GM19238 (cell line): Measurements from ENCODE around the gene CLEC7A.

ENCODE experiments used
- DNase-seq: peaks from one replicate; pipeline ENCODE4 v3.0.0; 2011; ENCODE audit warnings: low spot score; ENCODE audit not compliant: insufficient read length

CLEC7A gene

DNA sequence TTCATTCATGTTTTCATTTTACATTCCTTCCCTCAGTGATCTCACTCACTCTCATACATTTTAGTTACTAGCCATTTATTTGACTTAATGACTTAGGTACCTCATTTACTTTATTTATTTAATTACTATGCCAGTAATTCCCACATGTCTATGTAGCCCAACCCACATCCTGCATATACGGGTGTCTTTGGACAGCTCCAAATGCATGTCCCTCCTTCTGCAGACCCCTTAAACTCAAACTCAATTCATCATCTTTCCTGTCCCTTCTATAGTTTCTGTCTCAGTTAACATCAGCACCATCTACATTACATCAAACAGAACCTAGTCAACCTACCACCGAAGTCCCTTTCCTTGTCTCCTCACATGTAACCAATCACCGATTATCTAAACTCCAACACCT is 34.0 kb downstream of the CLEC7A start:
- no peak for DNase-seq

DNA sequence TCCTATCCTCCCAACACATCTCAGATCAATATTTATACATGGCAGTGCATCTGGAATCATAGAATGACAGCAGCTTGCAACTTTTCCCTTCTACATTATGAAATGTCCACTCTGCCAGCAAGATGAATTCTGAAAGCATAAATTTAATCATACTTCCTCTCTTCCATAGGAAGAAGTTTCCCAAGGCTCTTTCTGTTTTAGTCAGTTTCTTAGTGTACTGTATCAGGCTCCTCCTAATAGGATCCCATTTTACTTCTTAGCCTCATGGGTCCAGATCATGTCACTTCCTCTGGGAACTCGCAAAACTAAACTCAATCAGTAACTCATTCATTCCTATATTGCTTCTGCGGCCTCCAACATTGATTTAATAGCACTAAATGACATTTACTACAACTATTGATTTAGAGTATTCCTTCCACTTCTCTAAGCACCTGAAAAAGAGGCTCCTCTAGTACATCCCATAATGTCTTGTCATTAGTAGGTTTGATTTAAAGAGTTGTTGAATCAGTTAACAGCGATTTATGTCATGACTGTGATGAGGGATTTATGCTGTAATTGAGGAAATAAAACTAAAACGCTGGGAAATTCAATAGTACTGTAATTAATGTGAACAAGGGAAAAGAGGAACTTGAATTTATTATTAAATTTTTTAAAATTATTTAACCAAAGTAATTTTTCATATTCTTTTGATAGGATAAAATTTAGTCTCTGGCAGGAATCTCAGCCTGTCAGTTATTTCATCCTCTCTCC is 35.2 kb downstream of the CLEC7A start:
- DNase-seq = no peak

DNA sequence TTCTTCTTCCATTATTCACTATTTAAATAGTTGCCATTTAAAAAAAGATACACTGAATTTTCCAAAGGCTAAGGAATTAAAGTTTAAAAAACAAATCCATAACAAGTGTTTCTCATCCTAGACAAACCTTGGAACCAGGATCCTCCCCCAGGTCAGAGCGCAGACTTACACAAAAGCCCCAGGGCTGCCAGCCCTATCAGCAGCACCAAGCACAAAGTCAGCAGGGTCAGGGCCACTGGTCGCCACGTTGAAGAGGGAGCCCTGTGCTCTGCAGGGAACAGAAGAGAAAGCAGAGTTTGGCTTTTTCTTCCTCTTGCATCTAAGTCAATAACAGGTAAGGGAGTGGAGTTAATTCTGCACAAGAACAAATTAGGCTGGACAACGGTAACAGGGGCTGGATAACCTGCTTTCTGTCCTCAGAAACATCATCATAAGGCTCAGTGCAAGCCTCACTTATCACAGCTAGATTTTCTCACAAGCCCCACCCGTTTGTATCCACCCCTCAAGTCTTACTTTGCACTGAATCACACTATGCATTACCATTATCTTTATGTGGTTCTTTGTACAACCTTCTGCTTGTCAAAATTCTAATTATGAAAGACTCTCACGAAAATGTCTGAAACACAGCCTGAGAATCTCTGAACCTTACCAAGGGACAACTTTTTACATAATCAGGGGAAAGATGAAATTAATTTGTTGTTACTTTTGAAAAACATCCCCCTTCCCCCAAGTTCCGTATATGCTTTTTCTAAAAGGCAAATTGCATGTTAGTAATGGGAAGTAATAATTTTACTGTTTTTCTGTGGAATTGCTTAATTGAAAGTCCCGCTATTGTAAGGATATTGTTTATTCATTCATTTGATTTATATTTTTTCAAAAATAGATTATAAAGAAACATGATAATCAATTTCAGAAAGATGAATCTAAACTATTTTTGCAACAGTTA is 40.8 kb downstream of the CLEC7A start:
- no peak for DNase-seq

DNA sequence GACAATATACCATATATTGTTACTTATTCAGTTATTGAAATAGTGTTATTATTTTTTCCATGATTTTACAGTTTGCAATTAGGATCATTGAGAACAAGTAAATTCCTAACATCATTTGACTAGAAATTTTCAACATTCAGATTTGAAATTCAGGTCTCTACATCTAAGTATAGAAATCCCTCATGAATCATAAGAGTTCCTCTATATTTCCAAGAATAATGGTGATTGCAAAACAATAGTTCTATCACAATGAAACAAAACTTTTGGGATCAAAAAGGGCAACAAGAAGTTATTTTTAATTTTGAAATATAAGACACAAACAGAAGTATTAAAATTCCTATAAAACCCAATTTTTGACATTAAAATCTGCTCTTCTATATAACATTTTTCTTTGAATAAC is 42.0 kb downstream of the CLEC7A start:
- no peak for DNase-seq

DNA sequence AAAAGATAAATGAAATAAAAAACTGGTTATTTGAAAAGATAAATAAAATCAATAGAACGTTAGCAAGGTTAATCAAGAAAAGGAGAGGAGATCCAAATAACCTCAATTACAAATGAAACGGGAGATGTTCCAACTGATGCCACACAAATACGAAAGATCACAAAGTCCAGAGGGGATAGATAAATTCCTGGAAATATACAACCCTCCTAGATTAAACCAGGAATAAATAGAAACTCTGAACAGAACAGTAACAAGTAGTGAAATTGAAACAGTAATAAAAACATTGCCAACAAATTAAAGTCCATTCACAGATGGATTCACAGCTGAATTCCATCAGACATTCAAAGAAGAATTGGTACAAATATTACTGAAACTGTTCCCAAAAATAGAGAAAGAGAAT is 43.6 kb downstream of the CLEC7A start:
- DNase-seq = no peak

DNA sequence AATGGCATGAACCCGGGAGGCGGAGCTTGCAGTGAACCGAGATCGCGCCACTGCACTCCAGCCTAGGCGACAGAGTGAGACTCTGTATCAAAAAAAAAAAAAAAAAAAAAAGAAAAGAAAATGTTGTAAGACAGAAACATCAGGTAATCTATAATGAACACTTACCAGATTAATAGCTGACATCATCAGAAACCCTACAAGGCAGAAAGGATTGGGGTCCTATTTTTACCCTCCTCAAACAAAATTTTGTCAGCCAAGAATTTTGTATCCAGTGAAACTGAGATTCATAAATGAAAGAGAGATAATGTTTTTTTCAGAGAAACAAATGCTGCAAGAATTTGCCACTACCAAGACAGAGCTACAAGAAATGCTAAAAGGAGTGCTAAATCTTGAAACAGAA is 45.3 kb downstream of the CLEC7A start:
- DNase-seq = no peak

DNA sequence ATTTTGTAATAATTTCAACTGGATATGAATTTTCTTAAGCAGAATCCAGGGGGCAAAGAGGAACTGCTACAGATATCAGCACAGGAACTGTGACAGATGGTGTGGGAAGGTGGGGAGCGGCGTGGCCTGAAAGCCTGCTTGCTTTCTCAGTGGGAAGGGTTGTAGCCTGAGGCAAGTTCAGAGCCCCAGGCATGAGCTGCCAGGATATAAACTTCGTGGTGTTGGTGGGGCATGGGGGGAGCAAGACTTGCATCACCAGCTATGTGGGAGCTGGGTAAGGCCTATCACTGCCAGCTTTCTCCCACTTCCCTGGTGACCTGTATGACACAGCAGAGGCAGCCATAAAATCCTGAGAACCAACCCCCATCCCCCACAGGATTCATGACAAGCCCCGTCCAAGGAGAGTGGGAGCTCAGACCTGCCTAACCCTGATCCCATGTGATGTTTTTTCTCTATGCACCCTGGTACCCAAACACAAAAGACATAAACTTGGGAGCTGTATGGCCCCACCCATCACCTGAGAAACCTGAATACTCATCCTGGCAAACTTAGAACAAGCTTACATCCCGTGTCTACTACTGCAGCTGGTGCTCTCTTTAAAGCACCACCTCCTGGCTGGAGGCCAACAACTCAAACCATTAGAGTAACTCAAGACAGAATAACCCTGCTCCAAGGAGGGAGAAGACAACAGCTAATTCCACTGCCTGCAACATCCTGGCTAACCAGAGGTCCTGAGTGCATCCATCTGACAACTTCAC is 47.7 kb downstream of the CLEC7A start:
- no peak for DNase-seq

DNA sequence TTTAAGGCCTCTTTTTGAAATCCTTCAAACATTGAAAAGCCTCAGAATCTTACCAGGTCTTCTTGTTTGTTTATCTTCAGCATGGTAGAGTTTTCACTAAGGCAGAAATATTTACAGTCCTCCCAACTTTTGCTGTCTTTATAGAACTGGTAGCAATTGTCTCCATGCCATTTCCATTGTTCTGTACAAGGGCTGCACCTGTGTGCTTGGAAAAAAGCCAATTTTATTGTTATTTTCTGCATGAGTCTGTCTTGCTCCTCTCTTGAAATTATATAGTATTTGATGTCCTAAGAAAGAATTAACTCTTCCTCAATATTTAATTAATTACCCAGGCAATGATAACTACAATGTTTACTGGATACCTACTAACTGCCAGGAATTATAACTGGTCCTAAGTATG is 54.5 kb downstream of the CLEC7A start:
- DNase-seq = no peak

DNA sequence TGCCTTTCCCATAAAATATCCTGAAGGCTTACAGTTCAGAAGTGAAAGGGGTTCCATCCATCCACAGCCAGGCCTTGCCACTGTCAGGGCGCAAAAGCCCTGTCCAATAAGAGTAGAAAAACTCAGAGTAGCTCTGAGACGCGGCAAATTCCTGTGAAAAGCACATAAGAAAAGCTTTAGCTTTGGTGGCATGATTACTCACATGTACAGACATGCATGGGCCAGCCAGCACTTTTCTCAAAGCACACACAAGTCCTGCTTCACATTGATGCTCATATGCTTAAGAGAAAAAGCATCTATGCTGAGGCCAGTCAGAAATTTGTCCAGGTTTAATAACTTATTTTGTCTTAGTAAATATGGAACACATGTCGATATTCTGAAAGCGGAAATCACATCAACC is 56.7 kb downstream of the CLEC7A start:
- DNase-seq = no peak

DNA sequence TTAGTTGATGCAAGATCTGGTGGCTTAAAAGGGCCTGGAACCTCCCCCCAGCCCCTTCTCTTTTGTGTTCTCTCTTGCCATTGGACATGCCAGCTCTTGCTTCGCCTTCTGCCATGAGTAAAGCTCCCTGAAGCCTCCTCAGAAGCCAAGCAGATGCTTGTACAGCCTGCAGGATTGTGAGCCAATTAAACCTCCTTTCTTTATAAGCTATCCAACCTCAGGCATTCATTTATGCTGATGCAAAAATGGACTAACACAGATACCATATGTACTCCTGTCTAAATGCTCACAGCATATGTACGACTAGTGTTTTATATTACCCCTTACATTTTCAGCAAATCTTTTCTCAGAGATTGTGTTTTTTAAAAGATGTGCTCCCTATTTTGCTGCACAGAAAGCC is 57.9 kb downstream of the CLEC7A start:
- no peak for DNase-seq

DNA sequence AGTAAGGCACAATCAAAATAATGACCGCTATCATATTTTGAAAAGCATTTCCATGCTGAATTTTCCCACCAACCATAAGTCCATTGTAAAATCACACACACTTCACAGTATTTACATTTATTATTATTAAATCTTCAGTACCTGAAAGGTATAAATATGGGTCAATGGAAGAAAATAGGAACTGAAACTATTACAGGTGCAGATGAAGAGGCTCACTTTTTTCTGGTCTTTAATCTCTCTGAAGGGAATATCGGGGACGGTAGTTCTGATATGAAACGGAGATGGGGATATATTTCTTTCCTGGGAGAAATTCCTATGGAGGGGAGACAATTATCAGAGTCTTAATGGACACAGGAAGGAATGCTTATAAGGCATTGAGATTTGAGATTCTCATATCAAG is 59.6 kb downstream of the CLEC7A start:
- DNase-seq = no peak

DNA sequence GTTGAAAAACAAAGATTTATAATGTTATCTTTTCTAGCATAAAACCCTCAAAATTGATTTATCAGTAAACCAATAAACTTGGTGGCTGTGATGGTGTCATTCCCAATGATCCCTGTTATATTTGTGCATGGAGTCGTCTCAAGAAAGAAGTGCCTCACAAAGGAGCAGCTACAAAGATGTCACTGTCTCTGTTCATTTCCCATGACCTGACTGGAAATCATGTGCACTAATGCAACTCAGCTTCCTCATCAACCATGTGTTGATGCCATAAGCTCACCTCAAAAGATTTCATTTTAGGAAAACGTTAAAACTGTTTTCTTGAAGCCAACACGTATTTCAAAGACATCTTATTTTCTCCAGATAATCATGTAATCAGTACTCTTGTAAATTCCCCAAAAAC is 60.0 kb downstream of the CLEC7A start:
- no peak for DNase-seq

DNA sequence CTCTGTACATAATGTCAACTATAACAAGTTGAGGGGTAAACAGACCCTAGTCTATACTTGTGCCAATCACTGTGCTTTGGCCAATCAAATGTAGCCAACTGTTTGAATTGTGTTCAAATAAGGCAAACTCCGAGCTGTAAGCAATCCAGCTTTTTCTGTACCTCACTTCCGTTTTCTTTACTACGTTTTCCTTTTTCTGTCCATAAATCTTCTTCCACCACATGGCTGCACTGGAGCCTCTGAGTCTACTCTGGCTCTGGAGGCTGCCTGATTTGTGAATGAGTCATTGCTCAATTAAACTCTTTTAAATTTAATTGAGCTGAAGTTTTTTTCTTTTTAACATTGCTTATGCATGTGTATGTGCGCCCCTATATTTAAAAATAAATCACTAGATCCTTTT is 60.9 kb downstream of the CLEC7A start:
- no peak for DNase-seq

DNA sequence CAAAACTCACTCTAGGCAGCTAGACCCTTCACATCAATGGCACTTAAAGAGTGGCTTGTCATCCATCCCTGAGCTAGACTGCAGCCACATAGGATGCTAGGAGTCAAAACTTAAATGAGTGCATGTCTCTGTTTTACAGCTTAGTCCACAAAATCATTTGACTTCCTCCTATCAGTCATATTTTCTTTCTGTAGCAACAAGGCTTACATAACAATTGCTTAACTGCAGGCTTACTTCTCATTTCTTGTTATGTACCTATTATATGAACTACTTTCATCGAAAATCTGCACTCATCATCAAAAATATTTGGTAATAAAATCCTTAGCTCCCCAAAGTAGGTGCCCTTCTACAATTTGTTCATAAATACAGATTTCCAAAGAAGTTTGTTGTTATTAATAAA is 61.4 kb downstream of the CLEC7A start:
- DNase-seq = no peak

DNA sequence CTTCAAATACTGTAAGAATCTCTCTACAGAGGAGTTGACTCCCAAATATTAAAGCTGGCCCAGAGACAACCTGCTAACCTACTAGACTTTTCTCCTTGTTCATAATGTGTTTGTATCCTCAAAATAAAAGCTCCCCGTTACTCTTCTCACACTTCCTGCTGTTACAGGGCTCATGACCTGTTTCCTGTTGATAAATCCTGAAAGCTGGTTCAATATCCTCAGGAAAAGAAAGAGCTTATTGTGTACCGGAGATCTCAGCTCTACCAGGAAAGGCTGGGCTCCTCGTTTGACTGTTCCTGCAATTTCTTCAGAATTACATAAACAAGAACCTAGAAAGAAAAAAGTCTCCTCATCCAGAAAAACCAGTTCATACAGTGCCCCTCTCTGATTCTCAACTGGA is 62.1 kb downstream of the CLEC7A start:
- DNase-seq = no peak

DNA sequence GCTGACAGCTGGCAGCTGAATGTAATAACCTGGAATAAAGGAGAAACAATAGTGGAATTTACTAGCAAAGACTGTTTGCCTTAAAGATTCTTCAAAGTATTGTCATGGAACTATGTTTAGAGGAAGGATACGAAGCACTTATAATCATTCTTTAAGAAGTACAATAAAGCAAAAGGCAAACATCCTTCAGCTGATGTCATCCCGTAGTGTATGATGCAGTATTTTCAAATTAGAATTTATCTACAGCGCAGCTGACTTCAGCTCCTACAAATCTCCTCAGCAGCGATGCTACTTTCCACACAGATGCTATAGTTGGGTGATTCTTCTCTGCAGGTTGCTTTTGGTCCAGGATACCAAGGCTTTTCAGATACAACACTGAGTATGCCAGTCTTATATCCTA is 62.7 kb downstream of the CLEC7A start:
- DNase-seq = no peak
